Stomach (tissue), 9 donors: ENCODE measurements around the gene IL6ST. TPM values are rescaled to one million over a fixed set of nuclear protein-coding genes. Genes with fewer than 3 reads are reported as not detected.

Experiments
- DNase-seq, 2 donors: peaks; one replicate each; pipeline versions ENCODE4 v3.0.0 to v3.0.0-alpha.2; 2013 to 2019
- H3K27ac ChIP-seq, 5 donors: fragments of 200-600 bp in 4 of 5; sonication (generic) in 4 of 5; one replicate each; pipeline ENCODE4 v1.5.1; 2013 to 2019; ENCODE audit warnings: mild to moderate bottlenecking in 1 of 5, moderate library complexity in 1 of 5
- H3K27me3 ChIP-seq, 3 donors: fragments of 200-600 bp; sonication (generic); one replicate each; pipeline ENCODE4 v1.5.1; 2017 to 2019; ENCODE audit warnings: mixed run types in 1 of 3
- H3K36me3 ChIP-seq, 4 donors: fragments of 200-600 bp; sonication (generic); 1 replicate in 3 of 4; 2 replicates in 1 of 4; pipeline ENCODE4 v1.5.1; 2016 to 2019
- H3K4me1 ChIP-seq, 4 donors: fragments of 200-600 bp; sonication (generic); one replicate each; pipeline ENCODE4 v1.5.1; 2016 to 2019
- H3K4me3 ChIP-seq, 4 donors: fragments of 200-600 bp; sonication (generic) in 3 of 4; one replicate each; pipeline ENCODE4 v1.5.1; 2016 to 2019; ENCODE audit warnings: mild to moderate bottlenecking in 1 of 4
- H3K9me3 ChIP-seq, 4 donors: fragments of 200-600 bp; sonication (generic); one replicate each; pipeline ENCODE4 v1.5.1; 2016 to 2019
- CTCF ChIP-seq, 7 experiments: fragments of 450-650 bp in 4 of 7; fragments of 200-600 bp in 3 of 7; sonication (generic) in 3 of 7; IDR thresholded peaks; one replicate each; pipeline ENCODE4 v1.5.1; 2016 to 2019; ENCODE audit warnings: antibody characterized with exemption in 7 of 7, control low read depth in 2 of 7, mild to moderate bottlenecking in 1 of 7
- EP300 ChIP-seq: sonication (generic); formaldehyde crosslinking; IDR thresholded peaks from one replicate; pipeline ENCODE4 v1.6.1; 2017; ENCODE audit warnings: antibody characterized with exemption
- POLR2A ChIP-seq, 4 donors: fragments of 450-650 bp; IDR thresholded peaks; one replicate each; pipeline ENCODE4 v1.6.1; 2016; ENCODE audit warnings: antibody characterized with exemption in 4 of 4, control low read depth in 2 of 4, mild to moderate bottlenecking in 1 of 4, moderate library complexity in 1 of 4
- POLR2AphosphoS5 ChIP-seq, 3 donors: sonication (generic); formaldehyde crosslinking; IDR thresholded peaks; one replicate each; pipeline ENCODE4 v1.6.1; 2016; ENCODE audit warnings: antibody characterized with exemption in 3 of 3
- whole genome bisulfite sequencing, 5 donors: extraction: QIAGEN DNeasy Blood & Tissue Kit in 3 of 5; methylation state at CpG; one replicate each; pipeline versions ENCODE4 v1.1.5 to v1.1.7; 2013 to 2018; 5-methylcytosine and 5-hydroxymethylcytosine counted together
- intact Hi-C: fragments of 100-400 bp; cut with DNase I; formaldehyde crosslinking; loops from one replicate; pipeline ENCODE4 v1.15.1; 2023; ENCODE audit warnings: low total_unique reads
- polyA plus RNA-seq, 3 donors: library from polyadenylated mRNA; stranded (reverse); fragments of 200-250 nt; gene quantifications; one replicate each; pipeline ENCODE4 v1.2.3, GENCODE V29; 2013
- total RNA-seq, 5 donors: library from RNA; depleted of rRNA; stranded (reverse); fragments of >200 nt; gene quantifications; one replicate each; pipeline versions ENCODE4 v1.1.0 to v1.2.3, GENCODE V29; 2014 to 2016
- donor health status: healthy with polysubstance abuse.
- donor health status: Bipolar disorder and iron deficiency.
- donor health status: healthy.

The IL6ST gene
- total and polyA plus RNA-seq, 8 donors = 18.5 to 466 (median 53.6) TPM

- TF ChIP-seq POLR2AphosphoS5 (IDR thresholded peaks at IDR 0.05) = no peak
- no peak for TF ChIP-seq POLR2A (IDR thresholded peaks at IDR 0.05)
- TF ChIP-seq CTCF (IDR thresholded peaks at IDR 0.05) = no peak
- TF ChIP-seq EP300 = no peak
- Histone ChIP-seq H3K4me1 (peaks cover 6 to 25% (median 12%) of the 10 kb centered on the region in 4 donors), H3K27me3 (no peaks in the 10 kb centered on the region), H3K9me3 (peaks cover 0 to 6% (median 2%) of the 10 kb centered on the region in 4 donors), H3K36me3 (no peaks in the 10 kb centered on the region), H3K27ac (no peak overlapping the region), H3K4me3 (no peak overlapping the region)
- no peak for DNase-seq
- intact Hi-C loops = no loop called here
- 89 to 96% (median 94%) methylated on average over 6 of the region's 6 CpGs for WGBS, 5 donors
These were observed 4.2 kb upstream of the IL6ST start for GRCh38 chr5:55998966-55999365.

- peak in 1 of 2 donors; percentile 21 for DNase-seq
- H3K4me3 ChIP-seq = no peak overlapping the region
- H3K27me3 ChIP-seq = no peaks in the 10 kb centered on the region
- H3K4me1 ChIP-seq = peaks cover 8 to 19% (median 15%) of the 10 kb centered on the region in 4 donors
- peaks cover 0 to 6% (median 2%) of the 10 kb centered on the region in 4 donors for H3K9me3 ChIP-seq
- H3K36me3 ChIP-seq = no peaks in the 10 kb centered on the region
- WGBS, 5 donors = 75 to 82% (median 77%) methylated on average over 5 of the region's 5 CpGs
- H3K27ac ChIP-seq = no peak overlapping the region
- intact Hi-C loops = no loop called here
- TF ChIP-seq CTCF (IDR thresholded peaks at IDR 0.05) (no peak), EP300 (no peak), POLR2AphosphoS5 (IDR thresholded peaks at IDR 0.05) (no peak), POLR2A (IDR thresholded peaks at IDR 0.05) (no peak)
These were observed 3.1 kb upstream of the IL6ST start for GRCh38 chr5:55997742-55998351.

- 0 to 1% (median 0%) methylated on average over 31 to 70 of the region's 70 CpGs for WGBS, 5 donors
- no peaks in the 10 kb centered on the region for H3K9me3 ChIP-seq
- peak overlapping the region; percentile 98 to 100 (median 99) for H3K27ac ChIP-seq
- intact Hi-C loops = no loop called here
- peaks cover 21 to 45% (median 37%) of the 10 kb centered on the region in 4 donors for H3K4me1 ChIP-seq
- H3K36me3 ChIP-seq = no peaks in the 10 kb centered on the region
- TF ChIP-seq POLR2A (IDR thresholded peaks at IDR 0.05) = peak in 2 of 4 donors; percentile 3 to 58
- TF ChIP-seq CTCF (IDR thresholded peaks at IDR 0.05) = peak in 2 of 7 experiments; percentile 15 to 54
- peak; percentile 64 for TF ChIP-seq EP300
- TF ChIP-seq POLR2AphosphoS5 (IDR thresholded peaks at IDR 0.05) = peak; percentile 69 to 92 (median 88)
- H3K4me3 ChIP-seq = peak overlapping the region; percentile 57 to 90 (median 72)
- peak; percentile 98 to 99 for DNase-seq
- H3K27me3 ChIP-seq = no peaks in the 10 kb centered on the region
These were observed 493 bp upstream of the IL6ST start for GRCh38 chr5:55994998-55995914.

- peaks cover 33 to 59% (median 49%) of the 10 kb centered on the region in 4 donors for H3K4me1 ChIP-seq
- H3K4me3 ChIP-seq = peak overlapping the region; percentile 57 to 90 (median 72)
- H3K27me3 ChIP-seq = no peaks in the 10 kb centered on the region
- peak in 1 of 2 donors; percentile 52 for DNase-seq
- TF ChIP-seq POLR2A (IDR thresholded peaks at IDR 0.05) (no peak), EP300 (no peak), CTCF (IDR thresholded peaks at IDR 0.05) (no peak), POLR2AphosphoS5 (IDR thresholded peaks at IDR 0.05) (no peak)
- 0 to 1% (median 0%) methylated on average over 14 of the region's 14 CpGs for WGBS, 5 donors
- peak overlapping the region; percentile 98 to 100 (median 99) for H3K27ac ChIP-seq
- intact Hi-C loops = no loop called here
- no peaks in the 10 kb centered on the region for H3K9me3 ChIP-seq
- H3K36me3 ChIP-seq = no peaks in the 10 kb centered on the region
These were observed 850 bp downstream of the IL6ST start for GRCh38 chr5:55993731-55994494.
